HL-60 (cell line): ENCODE measurements around the gene JTB.

Source experiments
- CTCF ChIP-seq: IDR thresholded peaks from one replicate; pipeline ENCODE4 v1.5.1; 2011; ENCODE audit warnings: low read length, control low read depth, inconsistent platforms; ENCODE audit not compliant: insufficient read depth
- POLR2AphosphoS5 ChIP-seq: IDR thresholded peaks from 2 replicates; pipeline ENCODE4 v1.6.1; 2012; ENCODE audit warnings: low read depth
- REST ChIP-seq: IDR thresholded peaks from 2 replicates; pipeline ENCODE4 v1.6.1; 2012; ENCODE audit warnings: low read depth; ENCODE audit not compliant: insufficient replicate concordance
- SPI1 ChIP-seq: IDR thresholded peaks from 2 replicates; pipeline ENCODE4 v1.6.1; 2012; ENCODE audit warnings: low read depth, mild to moderate bottlenecking, borderline replicate concordance

GRCh38 chr1:153944827-153945117 is 32.7 kb downstream of the JTB start:
- TF ChIP-seq REST (no peak), CTCF (no peak), POLR2AphosphoS5 (no peak), SPI1 (no peak)
